ENCODE measurements around the gene MBD3L1.

The MBD3L1 gene

DNA sequence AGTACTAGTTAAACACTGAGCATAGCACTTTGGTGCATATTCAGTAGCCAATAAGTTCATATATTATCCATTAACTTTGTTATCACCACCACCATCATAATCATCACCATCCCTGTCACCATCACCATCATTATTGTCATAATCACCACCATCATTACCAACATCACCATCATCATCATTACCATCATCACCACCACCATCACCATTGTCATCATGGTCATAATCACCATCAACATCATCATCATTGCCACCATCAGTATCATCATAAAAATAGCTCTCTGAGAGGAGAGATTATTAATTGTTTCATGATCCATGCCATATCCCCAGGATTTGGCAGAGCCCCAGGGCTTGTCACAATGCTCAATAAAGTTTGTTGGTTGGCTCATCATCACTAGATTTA lies 49.3 kb downstream of the MBD3L1 start:
- DNase-seq: no peak

DNA sequence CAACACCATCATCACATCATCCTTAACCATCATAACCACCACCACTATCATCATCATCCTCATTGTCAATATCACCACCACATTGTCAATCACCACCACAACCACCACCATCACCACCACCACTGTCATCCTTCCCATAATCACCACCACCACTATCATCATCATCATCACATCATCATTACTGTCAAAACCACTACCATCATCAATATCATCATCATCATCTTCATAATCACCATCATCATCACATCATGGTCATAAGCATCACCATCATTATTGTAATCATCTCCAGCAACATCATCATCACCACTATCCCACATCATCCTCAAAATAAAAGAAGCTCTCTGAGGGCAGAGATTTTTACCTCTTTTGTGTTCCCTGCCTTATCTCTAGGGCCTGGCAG lies 52.2 kb downstream of the MBD3L1 start:
- no peak for DNase-seq

DNA sequence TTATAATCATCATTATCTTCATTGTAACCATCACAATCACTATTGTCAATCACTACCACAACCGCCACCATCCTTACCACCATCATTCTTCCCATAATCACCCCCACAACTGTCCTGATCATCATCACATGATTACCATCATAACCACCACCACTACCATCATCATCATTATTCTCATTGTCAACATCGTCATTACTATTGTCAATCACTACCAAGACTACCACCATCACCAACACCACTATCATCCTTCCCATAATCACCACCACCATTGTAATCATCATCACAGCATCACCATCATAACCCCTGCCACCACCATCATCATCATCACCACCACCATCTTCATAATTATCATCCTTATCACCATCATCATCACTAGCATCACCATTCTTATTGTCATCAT lies 55.2 kb downstream of the MBD3L1 start:
- DNase-seq: no peak

DNA sequence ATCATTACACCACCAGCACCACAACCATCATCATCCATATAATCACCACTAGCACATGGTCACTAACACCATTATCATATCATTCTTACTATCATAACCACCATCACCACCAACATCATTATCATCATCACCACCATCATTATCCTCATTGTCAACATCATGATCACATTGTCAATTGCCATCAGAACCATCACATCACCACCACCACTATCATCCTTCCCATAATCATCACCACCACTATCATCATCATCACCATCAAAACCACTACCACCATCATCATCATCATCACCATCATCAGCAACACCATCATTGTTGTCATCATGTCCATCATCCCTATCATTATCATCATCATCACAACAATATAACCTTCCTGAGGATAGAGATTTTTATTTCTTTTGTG lies 58.1 kb downstream of the MBD3L1 start:
- no peak for DNase-seq
